Measurements from ENCODE around the gene AGMAT.

GRCh38 chr1:15628003-15628402, 43.2 kb upstream of the AGMAT start:
- TF ChIP-seq EZH2 (IDR thresholded peaks at IDR 0.05; ENCODE audit: insufficient read depth, poor library complexity, severe bottlenecking) (no peak), EZH2phosphoT487 (IDR thresholded peaks at IDR 0.05; ENCODE audit: insufficient read depth, low read depth) (no peak)
